ENCODE results near the gene TMEM52. TPM values are rescaled to one million over a fixed set of nuclear protein-coding genes. Genes with fewer than 3 reads are reported as not detected.

Gene TMEM52
- total RNA-seq, 4 donors from 2014 or later: 0.40 to 3.1 (median 1.8) TPM

DNA sequence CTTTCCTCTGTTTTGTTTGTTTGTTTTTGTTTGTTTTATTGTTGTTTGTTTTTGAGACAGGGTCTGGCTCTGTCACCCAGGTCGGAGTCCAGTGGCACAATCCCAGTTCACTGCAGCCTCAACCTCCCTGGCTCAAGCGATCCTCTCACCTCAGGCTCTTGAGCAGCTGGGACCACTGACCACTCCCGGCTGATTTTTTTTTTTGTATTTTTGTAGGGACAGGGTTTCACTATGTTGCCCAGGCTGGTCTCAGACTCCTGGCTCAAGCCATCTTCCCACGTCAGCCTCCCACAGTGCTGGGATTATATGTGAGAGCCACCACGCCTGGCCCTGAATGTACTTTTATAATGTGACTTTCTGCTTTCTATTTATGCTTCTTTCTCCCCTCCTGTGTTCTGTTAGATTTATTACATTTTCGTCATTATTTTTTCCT is 9.0 kb downstream of the TMEM52 start:
- Histone ChIP-seq H3K9me3 (no peaks in the 10 kb centered on the region), H3K4me1 (peaks cover 0 to 36% (median 9%) of the 10 kb centered on the region in 3 donors), H3K27ac (peak overlapping the region in 3 of 4 donors; percentile 88 to 96 (median 93)), H3K27me3 (no peaks in the 10 kb centered on the region), H3K36me3 (no peaks in the 10 kb centered on the region), H3K4me3 (peak overlapping the region in 1 of 2 donors; percentile 83)
- 60 to 91% methylated on average over 1 to 6 of the region's 6 CpGs for WGBS, 2 donors (ENCODE audit: low coverage in 1 of 2)
- TF ChIP-seq POLR2A (IDR thresholded peaks at IDR 0.05) (no peak), EP300 (IDR thresholded peaks at IDR 0.05) (no peak), POLR2AphosphoS5 (IDR thresholded peaks at IDR 0.05) (no peak)
- TF ChIP-seq, protein P1, sequence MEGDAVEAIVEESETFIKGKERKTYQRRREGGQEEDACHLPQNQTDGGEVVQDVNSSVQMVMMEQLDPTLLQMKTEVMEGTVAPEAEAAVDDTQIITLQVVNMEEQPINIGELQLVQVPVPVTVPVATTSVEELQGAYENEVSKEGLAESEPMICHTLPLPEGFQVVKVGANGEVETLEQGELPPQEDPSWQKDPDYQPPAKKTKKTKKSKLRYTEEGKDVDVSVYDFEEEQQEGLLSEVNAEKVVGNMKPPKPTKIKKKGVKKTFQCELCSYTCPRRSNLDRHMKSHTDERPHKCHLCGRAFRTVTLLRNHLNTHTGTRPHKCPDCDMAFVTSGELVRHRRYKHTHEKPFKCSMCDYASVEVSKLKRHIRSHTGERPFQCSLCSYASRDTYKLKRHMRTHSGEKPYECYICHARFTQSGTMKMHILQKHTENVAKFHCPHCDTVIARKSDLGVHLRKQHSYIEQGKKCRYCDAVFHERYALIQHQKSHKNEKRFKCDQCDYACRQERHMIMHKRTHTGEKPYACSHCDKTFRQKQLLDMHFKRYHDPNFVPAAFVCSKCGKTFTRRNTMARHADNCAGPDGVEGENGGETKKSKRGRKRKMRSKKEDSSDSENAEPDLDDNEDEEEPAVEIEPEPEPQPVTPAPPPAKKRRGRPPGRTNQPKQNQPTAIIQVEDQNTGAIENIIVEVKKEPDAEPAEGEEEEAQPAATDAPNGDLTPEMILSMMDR (IDR thresholded peaks at IDR 0.05): no peak
- no peak for ATAC-seq

DNA sequence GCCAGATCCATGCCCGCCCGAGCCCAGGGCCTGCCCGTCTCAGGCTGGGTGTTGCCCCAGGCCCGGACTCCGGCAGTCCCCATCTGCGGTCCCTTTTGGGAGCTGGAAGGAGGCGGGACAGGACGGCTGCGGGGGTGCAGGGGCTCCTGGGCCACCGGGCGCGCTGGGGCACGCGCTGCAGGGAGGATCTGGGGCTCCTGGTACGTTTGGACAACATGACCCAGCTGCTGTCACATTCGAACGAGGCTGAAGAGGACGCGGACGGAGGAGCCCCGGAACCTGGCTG is 10.6 kb downstream of the TMEM52 start:
- no CpG with 5 or more reads among the region's 21 CpGs for WGBS, 2 donors (ENCODE audit: low coverage in 1 of 2)

DNA sequence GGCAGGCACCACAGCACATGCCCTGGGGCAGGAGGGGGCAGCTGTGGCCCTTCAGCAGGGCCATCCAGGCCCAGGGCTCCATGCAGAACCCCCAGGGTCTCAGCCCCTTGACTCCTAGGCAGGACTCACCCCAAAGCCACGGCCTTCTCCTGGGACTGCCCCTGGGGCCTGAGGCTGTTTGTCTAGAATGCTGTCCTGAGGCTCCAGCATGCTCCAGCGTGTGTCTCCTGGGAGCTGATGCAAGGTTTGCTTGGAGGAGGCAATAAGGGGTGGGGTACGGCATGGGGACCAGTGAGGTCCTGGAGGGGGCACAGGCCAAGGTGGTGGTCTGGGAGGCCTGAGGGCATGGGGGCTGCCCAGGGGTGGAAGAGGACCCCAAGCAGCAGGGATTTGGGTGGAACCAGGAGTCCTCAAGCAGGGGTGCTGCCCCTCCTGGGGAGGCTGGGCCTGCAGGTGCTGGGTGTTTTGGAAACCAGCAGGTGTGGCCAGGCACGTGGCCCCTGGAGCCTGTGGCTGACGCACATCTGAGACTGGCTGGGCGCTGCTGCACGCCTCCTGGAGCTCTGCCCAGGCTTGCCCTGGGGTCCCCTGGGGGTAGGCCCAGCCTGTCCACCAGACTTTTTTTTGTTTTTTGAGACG is 11.9 kb downstream of the TMEM52 start:
- no peaks in the 10 kb centered on the region for H3K9me3 ChIP-seq
- WGBS, 2 donors (ENCODE audit: low coverage in 1 of 2): no CpG with 5 or more reads among the region's 8 CpGs
- peaks cover 0 to 36% (median 9%) of the 10 kb centered on the region in 3 donors for H3K4me1 ChIP-seq
- no peak for ATAC-seq
- no peaks in the 10 kb centered on the region for H3K36me3 ChIP-seq
- TF ChIP-seq POLR2A (IDR thresholded peaks at IDR 0.05) (no peak), POLR2AphosphoS5 (IDR thresholded peaks at IDR 0.05) (no peak), EP300 (IDR thresholded peaks at IDR 0.05) (no peak)
- TF ChIP-seq, protein P1 (IDR thresholded peaks at IDR 0.05): no peak
- H3K27ac ChIP-seq: peak overlapping the region in 1 of 4 donors; percentile 41
- no peak overlapping the region for H3K4me3 ChIP-seq
- no peaks in the 10 kb centered on the region for H3K27me3 ChIP-seq

More for the DNA sequence above, 10.6 kb downstream of the TMEM52 start:
- Histone ChIP-seq H3K36me3 (no peaks in the 10 kb centered on the region), H3K4me3 (peak overlapping the region; percentile 40 to 83), H3K27ac (peak overlapping the region; percentile 49 to 96 (median 90)), H3K27me3 (no peaks in the 10 kb centered on the region), H3K9me3 (no peaks in the 10 kb centered on the region), H3K4me1 (peaks cover 0 to 36% (median 9%) of the 10 kb centered on the region in 3 donors)
- TF ChIP-seq POLR2AphosphoS5 (IDR thresholded peaks at IDR 0.05) (no peak), EP300 (IDR thresholded peaks at IDR 0.05) (no peak), POLR2A (IDR thresholded peaks at IDR 0.05) (no peak)
- TF ChIP-seq, protein P1 (IDR thresholded peaks at IDR 0.05): no peak
- ATAC-seq: peak; percentile 26

DNA sequence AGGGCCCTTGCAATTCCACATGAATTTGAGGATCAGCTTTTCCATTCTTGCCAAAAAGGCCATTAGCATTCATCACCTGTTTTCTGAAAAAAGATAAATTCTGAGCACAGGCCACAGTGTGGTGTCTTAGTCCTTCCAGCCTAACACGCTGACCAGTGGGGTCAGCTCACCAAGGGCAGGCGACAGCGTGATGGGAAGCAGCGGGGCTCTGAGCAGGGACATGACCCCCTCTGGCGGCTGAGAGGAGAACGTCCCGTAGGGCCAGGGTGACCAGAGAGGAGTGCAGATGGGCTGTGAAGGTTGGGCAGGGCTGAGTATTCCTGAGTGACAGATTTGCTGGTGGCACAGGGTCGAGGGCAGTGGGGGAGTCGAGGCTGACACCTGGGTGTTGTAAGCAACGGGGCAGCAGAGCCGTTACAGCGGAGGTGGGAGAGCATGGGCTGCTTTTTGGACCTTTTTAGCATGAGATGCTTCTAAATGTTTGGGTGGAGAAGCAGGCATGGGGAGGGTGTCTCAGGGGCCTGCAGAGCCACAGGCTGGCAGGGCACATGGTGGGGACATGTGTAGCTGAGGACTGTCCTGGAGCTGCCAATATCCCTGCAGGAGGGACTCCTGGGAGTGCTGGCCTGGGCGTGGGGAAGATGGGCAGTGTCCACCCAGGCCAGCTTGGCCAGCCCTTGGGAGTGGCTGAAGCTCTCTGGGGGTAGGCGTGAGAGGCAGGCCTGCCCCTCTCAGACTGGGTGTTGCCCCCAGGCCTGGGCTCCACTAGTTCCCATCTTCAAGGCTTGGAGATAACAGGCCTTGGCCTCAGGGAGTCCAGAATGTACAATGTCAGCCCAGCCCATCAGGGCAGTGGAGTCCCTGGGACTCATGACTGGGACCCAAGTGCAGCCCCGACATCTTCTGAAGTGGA is 12.6 kb downstream of the TMEM52 start:
- no peaks in the 10 kb centered on the region for H3K27me3 ChIP-seq
- peaks cover 0 to 36% (median 9%) of the 10 kb centered on the region in 3 donors for H3K4me1 ChIP-seq
- H3K27ac ChIP-seq: peak overlapping the region in 3 of 4 donors; percentile 6 to 41 (median 38)
- H3K36me3 ChIP-seq: no peaks in the 10 kb centered on the region
- no peaks in the 10 kb centered on the region for H3K9me3 ChIP-seq
- no peak overlapping the region for H3K4me3 ChIP-seq
- 0 to 12% methylated on average over 1 to 3 of the region's 15 CpGs for WGBS, 2 donors (ENCODE audit: low coverage in 1 of 2)
- peak; percentile 68 for ATAC-seq
- TF ChIP-seq POLR2AphosphoS5 (IDR thresholded peaks at IDR 0.05) (peak; percentile 58), POLR2A (IDR thresholded peaks at IDR 0.05) (no peak), EP300 (IDR thresholded peaks at IDR 0.05) (no peak)
- TF ChIP-seq, protein P1 (IDR thresholded peaks at IDR 0.05): peak in 3 of 4 experiments; percentile 89 to 95 (median 93)

Measured in gastroesophageal sphincter (tissue), 4 donors.